SKM-1 treated with dmso at 0.1 percent for 144 hours (cell line): ENCODE measurements around the gene TRMT1.

ENCODE experiments used
- DNase-seq: peaks from one replicate; lab custom pipeline; 2025; ENCODE audit not compliant: unreplicated experiment; lab: John Stamatoyannopoulos, UW

Gene TRMT1

DNA sequence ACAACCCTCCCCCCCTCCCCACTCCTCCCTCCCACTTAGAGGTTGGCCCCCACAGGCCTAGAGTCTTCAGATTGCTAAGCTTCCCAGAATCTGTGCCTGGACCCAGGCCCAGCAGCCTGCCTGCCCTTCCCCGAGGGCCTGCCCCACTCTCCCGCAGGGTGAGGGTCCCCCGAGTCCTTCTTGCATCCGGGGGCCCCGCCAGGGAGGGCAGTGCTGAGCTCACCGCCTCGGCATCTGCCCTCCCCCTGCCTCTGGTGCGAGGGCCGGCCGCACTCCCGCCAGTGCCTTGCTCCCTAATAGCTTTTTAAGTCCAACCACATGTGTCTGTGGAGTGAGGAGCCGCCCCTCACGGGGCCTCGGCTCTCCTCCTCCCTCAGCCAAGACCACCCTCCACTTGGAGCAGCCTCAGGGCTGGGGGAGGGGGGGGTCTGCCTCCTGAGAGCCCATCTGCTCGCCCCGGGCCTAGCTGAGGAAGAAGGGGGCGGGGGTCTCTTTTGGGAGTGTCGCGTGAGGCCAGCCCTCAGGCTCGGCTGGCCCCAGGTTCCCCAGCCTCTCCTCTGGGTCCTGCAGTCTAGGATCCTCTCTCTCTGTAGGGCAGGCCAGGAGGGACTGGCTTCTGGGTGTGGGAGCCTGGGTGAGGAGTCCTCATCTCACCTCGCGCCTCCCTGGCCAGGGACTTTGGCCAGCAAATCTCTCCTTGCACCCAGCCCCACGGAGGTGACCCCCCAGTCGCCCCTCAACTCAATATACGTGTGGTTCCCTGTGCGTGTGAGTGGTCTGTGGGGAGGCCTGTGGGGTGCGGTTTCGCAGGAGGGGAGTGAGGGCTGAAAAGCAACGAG lies 61.1 kb downstream of the TRMT1 start:
- DNase-seq, result no peak
